ENCODE measurements around the gene TGFB2. TPM values are rescaled to one million over a fixed set of nuclear protein-coding genes. Genes with fewer than 3 reads are reported as not detected.

The TGFB2 gene
- polyA plus RNA-seq, 1 donor, result 66.7 TPM

DNA sequence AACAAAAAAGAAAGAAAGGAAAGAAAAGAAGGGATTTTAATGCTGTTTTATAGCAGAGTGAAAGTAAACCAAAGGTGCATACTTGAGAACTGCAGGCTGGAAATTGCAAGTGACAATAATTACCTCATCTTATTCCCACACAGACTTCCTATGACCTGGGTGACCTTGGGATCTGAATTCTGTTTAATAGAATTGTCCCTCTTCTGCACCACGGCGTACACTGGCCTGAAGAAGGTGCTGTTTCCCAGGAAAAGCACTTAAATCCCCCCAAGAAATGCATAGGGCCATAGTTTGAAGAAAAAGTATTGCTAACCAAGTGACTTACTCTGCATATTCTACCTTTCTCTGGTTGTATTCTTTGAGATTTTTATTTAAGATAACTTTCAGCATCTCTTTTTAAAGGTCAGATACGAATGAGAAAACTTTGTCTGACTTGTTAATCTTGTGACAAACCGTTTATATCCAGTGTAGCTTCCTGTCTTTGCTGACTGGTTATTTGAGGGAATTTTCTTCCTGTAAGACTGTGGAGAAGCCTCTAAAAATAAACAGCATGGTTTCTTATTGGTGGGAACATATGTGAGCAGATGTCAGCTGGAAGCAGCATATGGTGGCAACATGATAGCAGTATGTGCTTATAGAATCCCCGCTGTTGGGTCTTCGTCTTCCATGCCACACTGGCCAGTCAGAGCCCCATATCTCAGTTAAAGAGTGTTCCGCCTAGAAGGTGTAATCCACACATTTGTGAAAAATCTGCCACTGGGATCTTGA lies 16.3 kb downstream of the TGFB2 start:
- no peak for DNase-seq (ENCODE audit: low read depth)

DNA sequence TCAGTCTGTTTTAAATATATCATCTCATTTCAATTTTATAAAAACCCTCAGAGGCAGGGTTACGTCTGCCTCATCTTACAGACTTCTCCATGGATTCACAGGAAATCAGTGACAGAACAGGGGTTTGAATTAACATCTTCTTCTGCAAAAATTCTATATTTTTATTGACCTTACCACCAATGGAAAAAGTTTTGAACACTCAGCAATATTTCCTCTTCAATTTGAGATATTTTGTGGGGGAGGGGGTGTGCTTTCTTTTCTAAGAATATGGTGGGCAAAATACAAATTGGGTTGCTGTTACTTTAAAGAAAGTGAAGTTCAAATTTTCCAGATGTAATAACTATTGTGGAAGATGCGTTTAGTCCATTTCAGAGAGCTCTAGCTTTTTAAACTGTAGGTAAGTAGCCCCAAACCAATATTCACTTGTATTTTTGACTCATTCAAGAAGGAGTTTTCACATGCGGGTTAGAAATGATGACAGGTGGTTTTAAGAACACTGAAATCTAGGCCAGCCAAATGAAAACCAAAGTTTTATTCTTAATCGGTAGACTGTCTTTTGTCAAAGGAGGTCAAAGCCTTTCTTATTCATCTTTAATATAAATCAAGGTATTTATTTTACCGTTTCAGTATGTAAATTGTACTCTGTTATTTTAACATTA lies 17.4 kb downstream of the TGFB2 start:
- no peak for DNase-seq (ENCODE audit: low read depth)

DNA sequence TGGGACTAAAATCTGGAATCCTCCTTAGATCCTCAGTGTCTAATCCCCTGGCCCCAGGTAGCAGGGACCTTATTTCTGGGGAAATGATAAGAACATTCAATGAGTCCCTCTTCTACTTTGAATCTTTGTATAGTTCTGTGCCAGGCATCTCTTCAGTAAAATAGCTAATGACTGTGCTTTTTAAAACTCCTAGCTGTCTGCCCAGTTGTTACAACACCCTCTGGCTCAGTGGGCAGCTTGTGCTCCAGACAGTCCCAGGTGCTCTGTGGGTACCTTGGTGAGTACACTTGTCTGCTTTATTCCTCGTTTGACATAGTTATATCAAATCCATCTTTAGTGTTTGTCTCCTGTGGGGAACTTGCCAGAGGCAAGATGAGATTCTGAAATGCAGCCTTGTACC lies 18.0 kb downstream of the TGFB2 start:
- DNase-seq (ENCODE audit: low read depth), result no peak

DNA sequence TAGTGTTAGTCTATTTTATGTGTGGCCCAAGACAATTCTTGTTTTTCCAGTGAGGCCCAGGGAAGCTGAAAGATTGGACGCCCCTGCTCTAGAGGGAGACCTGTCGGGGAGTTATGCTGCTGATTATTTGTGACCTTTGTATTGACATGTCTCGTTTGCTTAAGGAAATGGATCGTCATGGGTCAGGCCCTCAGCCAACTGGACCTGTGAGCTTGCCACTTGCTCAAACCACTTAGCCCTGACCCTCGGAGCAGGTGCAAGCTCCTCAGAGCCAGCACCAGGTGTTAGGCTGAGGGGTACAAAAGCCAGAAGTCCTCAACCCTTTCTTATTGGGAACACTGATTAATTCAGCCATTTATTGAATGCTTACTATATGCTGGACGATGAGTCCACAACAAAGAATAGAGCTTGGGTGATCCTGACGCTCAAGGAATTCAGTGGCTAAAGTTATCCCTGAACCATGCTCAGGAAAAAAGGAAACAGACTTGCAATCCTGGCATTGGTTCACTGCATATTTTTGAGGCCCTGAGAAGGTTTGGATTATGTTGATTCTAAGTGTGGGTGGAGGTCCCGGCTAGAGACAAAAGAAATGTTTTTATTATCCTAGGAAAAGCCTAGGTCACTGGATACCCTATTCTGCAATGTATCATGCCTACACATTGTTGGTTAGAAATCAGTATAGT lies 19.0 kb downstream of the TGFB2 start:
- no peak for DNase-seq (ENCODE audit: low read depth)

DNA sequence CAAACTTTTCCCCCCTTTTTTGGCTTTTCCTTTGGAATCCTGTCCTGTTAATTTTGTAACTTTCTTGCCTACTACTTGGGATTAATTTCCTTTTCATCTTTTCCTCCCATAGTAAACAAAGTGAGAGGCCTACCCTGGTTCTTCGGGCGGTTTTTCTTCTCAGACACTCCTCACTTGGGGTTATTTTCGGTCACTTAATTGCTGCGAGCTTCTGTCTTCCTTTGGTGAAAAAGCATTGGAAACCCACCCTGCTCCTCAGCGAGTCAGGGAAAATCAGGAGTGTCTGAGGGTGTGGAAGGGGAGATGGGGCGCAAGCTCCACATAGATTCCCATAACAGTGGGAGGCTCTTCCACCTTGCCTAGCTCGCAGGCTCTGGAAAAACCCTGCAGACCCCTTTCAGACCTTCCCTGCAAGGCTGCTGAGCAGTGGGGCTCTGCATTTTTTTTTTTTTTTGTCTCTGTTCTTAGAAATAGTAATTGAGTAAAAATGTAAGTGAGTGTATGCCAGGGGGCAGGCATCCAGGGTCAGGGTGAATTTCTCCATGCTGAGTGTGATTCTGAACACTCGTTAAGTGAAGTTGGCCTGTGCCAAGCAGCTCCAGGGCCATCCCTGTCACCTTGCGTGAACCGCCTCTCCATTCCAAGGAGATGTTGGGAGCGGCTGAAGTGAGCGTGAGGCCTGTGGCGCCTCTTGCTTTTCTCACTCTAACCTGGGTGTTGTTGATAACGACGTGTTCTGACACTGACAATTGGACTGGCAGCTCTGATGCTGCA lies 20.3 kb downstream of the TGFB2 start:
- DNase-seq (ENCODE audit: low read depth), result no peak

DNA sequence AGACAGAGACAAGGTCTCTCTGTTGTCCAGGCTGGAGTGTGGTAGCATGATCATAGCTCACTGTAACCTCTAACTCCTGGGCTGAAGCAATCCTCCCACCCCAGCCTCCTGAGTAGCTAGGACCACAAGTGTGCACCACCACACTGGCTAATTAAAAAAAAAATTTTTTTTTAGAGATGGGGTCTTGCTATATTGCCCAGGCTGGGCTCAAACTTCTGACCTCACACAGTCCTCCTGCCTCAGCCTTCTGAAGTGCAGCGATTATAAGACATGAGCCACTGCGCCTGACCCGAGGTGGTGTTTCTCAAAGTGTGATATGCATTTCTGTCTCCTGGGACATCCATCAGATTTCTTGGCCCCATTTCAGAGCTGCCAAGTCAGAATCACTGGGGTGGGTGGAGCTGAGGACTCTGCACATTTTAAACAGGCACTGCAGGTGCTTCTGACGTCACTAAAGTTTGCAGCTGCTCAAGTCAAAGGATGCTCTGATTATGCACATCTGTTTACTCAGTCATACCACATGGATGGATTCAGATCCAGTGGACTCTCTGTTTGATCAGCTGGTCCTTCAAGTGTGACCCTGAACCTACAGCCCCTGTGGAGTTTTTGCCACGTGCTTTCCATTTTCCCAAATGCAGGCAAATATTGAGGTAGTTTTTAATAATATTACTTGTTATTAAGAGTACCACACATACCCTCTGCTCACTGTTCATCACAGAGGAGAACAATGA lies 21.4 kb downstream of the TGFB2 start:
- no peak for DNase-seq (ENCODE audit: low read depth)

DNA sequence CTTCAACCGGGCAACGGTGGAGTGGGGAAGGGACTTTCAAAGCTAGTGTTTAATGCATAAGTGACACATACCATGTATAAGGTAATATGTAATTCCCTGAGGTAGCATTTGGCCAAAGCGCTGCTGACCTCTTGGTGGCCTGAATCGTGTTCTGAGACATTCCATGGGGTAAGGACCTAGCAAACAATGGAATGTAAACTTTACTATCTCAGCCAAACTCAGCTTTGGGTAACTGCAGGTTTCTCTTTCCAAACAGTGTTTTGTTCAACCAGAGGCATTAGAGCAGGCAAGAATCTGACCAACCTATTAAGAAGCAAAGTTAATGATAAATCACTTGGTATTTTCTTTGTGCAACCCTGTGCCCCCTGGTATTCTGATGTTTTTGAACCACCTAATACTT lies 22.0 kb downstream of the TGFB2 start:
- no peak for DNase-seq (ENCODE audit: low read depth)

DNA sequence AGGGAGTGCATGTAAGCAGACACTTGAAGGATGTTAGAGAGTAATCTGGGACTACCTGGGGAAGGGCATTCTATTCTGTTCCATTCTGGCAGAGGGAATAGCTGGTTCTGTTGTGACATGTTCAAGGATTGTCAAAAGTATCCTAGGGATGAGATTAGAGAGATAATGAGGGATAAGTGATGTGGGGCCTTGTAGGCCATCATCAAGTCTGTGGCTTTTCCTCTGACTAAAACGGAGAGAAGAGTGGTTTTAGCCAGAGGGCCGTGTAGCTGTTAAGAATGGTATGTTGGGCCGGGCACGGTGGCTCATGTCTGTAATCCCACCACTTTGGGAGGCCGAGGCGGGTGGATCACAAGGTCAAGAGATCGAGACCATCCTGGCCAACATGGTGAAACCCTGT lies 23.6 kb downstream of the TGFB2 start:
- no peak for DNase-seq (ENCODE audit: low read depth)

DNA sequence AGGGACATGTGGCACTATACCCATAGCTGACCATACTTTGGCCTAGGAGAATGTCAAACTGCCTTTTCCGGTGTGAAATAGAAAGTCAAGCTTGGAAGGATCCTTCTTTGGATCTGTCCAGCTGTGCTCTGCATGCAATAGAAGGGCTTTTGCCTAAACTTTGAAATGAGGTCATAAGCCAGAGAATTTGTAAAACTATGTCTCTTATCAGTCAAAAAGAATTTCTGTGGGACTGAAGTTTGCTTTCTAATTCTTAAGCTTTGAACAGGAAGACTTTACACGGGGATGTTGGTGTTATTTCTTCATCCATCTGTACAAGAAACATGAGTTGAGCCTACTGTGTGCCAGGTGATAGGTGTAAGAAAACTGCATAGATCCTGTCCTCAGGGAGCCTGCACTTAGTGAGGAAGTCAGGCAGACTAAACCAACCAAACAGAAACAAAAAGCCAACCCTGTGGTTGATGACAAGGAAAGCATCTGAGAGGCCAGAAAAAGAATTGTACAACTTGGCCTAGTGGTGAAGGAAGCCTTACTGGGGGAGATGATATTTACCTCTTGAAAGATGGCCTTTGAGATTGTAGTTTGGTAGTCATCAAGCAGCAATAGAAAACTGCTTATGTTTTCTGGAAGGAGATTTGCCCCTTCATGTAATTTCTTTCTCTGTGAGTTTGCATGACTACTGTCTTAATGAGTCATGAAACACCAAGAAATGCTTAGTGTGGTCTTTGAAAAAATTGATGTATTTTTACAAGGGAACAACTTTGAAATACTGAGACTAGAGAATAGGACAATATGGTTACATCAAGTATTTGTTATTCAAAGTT lies 24.8 kb downstream of the TGFB2 start:
- no peak for DNase-seq (ENCODE audit: low read depth)

DNA sequence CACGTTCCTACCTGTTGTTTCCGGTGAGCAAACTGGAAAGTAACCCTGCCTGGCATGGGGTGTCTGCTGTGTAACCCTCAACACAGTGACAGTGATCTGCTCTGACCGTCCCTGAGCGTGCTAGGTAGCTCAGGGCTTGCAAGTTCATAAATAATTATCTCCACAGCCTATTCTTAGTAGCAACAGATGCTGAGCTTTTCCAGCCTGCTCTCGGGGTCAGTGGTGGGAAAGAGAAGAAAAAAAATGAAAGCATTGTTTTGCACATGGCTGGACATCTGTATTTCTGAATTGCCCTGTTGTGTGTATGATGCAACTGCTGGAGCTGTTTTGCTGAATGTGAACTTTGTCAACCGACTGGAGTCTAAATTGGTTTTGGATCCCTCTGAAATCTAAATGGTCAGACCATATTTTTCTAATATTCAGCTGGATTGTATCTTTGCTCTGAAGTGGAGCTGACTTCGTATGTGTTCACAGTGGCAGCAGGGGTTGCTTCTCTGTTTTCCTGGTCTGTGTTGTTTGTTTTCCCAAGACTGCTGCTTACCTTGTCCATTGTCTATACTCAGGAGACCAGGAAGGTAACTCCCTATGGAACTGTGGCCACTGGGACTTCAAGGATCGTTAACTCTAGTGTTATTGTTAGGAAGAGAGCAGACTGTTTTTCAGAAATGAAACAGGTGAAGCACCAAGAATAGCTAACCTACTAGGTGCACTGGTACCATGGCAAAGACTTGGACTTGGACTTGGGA lies 27.0 kb downstream of the TGFB2 start:
- peak; percentile 94 for DNase-seq (ENCODE audit: low read depth)

DNA sequence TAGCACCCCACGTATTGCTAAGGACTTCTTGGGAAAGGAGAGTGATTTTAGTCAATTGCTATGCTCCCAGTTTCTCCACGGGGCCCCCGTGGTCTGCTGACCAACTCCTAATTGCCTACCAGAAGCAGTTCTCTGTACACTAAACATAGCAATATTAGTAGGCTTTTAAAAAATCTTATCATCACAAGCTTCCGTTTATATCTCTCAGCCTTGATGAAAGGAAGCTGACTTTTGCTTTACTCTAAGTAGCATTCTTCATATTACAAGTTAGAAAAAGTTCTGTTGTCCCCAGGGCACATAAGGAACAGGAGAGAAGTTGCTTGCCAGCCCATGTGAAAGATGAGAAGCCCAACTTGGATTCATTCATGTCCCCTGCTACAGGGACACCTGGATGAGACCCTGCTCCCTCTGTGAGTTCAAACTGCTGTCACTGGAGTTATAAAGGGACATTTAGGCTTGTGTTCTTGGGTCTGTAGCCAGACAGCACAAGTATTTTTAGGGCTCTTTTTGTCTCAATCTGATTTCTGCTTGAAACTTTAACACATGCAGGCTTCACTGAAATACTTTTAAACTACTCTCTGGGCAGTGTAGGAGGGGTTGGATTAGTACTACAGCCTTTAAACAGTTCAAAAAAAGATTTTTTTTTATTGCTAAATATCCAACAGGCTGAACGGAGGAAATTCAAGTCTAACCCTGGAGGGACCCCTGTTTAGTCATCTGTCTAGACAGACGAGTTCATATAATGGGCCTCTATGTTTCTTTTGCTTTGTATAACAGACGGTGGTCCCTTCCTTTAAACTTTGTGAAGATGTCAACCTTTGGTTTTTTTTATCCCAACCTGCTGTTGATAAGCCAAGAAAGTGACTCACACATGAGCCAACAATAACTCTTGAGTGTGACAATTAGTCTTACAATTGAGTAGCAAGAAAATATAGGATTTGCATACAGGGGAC lies 29.5 kb downstream of the TGFB2 start:
- no peak for DNase-seq (ENCODE audit: low read depth)

DNA sequence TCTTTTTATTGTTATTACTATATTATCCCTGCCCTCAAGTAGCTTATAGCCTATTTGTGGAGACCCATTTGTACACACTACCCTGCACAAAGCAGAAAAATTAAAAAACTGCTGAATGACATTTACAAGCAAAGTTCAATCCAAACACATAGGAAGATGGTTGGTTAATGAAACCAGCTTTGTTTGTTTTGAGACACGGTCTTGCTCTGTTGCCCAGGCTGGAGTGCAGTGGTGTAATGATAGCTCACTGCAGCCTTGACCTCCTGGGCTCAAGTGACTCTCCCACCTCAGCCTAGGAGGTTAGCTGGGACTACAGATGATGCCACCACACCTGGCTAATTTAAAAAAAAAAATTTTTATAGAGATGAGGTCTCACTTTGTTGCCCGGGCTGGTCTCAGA lies 31.6 kb downstream of the TGFB2 start:
- no peak for DNase-seq (ENCODE audit: low read depth)

DNA sequence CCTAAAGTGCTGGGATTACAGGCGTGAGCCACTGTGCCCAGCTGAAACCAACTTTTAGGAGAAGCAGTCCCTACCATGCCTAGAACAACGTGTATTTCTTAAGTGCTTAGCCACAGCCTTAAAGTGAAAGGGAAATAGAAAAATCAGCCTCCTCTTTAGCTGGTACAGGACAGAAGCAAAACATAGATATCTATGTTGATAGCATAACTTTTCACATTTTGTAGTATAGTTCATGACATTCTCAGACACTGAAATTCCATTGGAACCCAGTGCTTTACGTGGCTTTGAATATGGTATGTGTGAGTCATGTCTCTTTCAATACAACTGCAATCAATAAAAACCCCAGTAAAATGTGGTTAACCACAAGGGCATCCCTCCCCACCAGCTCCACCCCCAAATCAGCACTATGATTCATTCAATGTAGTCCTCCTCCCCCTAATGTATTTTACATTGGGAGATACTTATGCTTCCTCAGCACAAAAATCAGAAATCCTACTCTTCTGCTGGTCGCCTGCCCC lies 32.1 kb downstream of the TGFB2 start:
- no peak for DNase-seq (ENCODE audit: low read depth)

DNA sequence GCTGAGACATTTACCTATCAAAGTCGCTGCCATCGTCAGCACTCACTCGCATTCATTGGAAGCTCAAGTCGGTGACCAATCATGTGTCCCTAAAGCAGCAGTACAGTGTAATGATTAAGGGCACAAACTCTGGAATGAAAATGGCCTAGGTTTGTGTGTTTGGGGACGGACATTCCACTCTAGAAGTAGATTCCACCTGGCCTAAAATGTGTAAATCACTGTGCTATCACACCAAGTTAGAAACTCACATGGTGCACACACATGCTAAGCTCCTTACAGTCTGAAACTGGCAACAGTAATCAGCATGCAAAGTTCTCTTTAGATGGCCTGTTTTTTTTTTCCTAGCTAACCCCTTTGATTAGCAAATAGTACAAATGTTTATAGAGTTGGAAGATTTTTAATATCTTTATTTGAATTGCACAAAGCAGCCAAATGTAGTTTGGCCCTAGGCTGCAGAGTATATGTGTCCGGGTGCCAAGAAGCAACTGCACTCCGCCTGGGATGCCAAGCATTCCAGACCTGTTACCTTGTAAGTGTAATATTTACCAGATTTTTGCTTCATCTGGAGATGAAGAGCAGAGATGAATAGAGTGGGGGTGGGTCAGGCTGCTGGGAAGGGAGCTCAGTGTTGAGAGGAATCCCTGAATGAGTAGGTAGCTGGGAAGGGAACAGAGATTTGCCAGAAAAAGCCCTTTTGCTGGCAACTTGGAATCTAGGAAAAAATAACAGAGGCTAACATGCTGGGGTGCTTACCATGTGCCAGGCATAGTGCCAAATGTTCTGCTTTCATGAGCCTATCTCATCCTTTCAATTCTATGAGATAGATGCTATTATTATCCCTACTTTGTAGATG lies 35.2 kb downstream of the TGFB2 start:
- no peak for DNase-seq (ENCODE audit: low read depth)

DNA sequence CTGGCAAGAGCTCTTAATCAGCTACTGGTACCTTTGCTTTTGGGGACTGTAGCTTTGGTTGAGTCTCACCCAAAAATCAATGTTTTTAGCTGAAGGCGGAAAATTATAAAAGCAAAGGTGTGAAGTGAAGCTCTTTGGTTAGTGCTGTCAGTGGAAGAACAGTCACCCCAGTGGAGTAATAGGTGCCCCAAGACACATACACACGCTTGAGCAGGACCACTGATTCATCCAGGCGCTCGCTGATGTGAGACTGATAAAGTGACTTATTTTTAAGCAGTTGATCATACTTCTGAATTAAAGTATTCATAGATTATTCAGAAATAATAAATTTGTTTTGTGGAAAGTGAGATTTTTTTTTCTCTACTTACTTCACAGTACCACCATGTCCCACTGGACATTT lies 37.1 kb downstream of the TGFB2 start:
- DNase-seq (ENCODE audit: low read depth), result no peak

DNA sequence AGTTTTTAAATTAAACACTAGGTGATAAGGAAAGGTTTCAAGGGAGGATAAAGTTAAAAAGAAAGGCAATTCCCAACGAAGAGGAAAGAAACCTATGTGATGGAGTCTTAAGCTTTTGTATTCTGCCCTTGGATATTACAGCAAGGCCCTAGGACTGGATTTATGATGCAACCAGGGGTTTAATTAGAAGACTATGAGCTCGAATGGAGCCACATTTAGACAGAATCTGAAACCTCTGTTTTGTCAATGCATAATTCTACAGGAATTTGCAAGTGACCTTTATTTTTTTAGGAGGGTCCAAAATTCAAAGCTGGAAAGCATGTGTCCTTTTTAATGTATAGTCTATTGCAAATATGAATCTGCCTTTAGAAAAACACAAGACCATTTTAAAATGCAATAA lies 37.9 kb downstream of the TGFB2 start:
- no peak for DNase-seq (ENCODE audit: low read depth)

DNA sequence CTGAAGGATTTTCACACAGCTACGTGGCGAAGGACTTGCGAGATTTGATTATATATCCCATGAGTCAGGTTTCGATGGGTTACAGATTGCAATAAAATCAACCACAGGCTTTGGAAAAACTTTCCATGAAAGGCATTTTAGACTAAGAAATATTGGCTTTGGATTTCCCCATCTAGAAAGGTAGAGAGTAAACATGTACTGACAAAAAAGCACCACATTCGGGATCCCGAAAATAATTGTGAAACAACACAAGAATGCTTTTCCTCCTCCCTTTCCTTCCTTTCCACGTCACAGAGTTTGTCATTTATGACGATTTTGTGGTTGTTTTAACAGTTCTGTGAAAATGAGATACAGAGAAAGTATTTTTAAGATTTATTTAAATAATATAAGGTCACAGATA lies 38.5 kb downstream of the TGFB2 start:
- DNase-seq (ENCODE audit: low read depth), result no peak

DNA sequence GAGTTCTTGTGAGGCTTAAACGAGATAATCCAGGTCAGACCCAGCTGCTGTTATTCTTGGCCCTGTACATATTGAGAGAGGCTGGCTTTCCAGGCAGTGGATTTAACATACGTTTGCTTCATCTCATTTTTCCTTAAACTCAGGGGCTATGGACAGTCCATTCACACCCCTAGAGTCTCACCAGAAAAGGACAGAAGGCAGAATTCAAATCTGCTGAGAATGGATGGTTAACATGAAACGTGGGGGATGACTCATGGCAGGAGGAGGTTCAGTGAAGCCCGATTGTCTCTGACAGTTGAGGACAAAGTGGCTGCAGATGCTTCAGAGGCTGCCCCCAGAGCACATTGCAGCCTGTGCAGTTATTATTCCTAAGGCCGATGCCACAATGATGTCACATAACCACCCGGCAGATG lies 39.5 kb downstream of the TGFB2 start:
- no peak for DNase-seq (ENCODE audit: low read depth)

Data from forelimb muscle (tissue), 1 donor.